Right ventricle myocardium superior (tissue), 1 donor: ENCODE data around the gene DNER. TPM values are rescaled to one million over a fixed set of nuclear protein-coding genes. Genes with fewer than 3 reads are reported as not detected.
"Not testable (repeated sequence)": the region's sequence is repeated elsewhere in the genome, so short reads cannot be mapped to it uniquely, and the experiment has no call there.

Experiments used
- ATAC-seq: fragments of 200-7000 bp; cut with Tn5 transposase; one replicate; pipeline ENCODE4 v1.9.1; 2020; ENCODE audit warnings: mild to moderate bottlenecking; ENCODE audit not compliant: poor library complexity
- DNase-seq: peaks from one replicate; pipeline ENCODE4 v3.0.0-alpha.2; 2020
- intact Hi-C: fragments of 100-400 bp; cut with DNase I; formaldehyde crosslinking; loops from one replicate; pipeline ENCODE4 v1.11.2; 2022
- total RNA-seq: library from RNA; stranded (reverse); fragmentation: NEBNext Ultra II Directional; extraction: Animal tissue kit (Norgen Biotek cat#: 25700); gene quantifications from one replicate; pipeline ENCODE4 v1.2.1, GENCODE V29; 2021
- donor health status: DM: no; HTN: yes; CAD: no; lungs with severe emphysema.

The DNER gene
- total RNA-seq, 1 donor from 2014 or later: 2.3 TPM

DNA sequence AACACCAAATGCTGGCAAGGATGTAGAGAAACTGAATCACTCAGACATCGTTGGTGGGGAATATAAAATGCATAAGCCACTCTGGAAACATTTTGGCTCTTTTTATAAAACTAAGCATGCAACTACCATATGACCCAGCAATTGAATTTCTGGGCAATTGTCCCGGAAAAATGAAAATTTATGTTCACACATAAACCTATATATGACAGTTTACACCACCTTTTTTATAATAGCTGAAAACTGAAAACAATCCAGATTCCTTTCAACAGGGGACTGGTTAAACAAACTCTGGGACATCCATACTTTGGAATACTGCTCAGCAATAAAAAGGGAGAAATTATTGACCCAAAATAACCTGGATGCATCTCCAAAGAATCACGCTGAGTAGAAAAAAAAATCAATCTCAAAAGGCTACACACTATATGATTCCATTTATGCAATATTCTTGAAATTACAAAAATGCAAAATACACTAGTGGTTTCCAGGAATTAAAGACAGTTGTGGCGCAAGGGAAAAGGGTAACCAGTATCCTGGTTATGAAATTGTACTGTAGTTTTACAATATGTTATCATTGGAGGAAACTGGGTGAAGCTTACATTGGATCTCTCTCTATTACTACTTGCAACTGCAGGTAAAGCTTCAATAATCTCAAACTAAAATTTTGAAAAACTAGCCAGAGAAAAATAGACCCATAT lies 313.0 kb downstream of the DNER start:
- DNase-seq (no peak), ATAC-seq (no peak)
- intact Hi-C loops: no loop called here

DNA sequence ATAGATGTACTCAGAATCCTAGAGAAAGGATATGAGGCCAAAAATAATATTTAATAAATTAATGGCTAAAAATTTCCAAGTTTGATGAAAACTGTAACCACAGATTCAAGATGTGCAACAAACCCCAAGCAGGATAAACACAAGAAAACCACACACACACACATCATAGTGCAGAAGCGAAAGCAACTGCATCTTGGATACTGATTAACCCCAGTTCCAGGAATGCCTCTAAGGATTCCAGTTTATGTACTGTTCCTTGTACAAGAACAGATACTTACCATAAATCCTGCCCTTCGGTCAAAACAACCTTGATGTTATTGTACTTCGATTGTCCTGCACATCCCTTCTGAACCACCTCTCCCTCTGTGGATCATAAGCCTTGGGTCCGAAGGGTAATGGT lies 320.4 kb downstream of the DNER start:
- ATAC-seq (no peak), DNase-seq (no peak)
- intact Hi-C loops: no loop called here

DNA sequence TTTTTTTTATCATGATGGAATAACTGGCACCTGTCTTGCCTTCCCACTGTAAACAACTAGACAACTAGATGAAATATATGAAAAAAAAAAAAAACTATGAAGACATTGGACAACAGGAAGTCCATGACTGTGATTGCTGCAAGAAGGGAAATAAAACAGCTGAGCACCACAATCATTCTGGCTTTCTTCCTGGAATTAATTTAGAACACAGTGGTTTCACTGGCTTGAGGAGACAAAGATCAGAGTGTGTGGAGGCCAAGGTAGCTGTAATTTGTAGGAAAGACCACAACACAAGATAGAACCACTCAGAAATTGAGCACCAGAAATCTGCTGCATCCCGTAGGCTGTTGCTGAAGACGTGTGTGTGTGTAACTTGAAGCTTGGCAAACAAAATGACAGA lies 322.2 kb downstream of the DNER start:
- DNase-seq (no peak), ATAC-seq (peak; percentile 87)
- intact Hi-C loops: no loop called here

DNA sequence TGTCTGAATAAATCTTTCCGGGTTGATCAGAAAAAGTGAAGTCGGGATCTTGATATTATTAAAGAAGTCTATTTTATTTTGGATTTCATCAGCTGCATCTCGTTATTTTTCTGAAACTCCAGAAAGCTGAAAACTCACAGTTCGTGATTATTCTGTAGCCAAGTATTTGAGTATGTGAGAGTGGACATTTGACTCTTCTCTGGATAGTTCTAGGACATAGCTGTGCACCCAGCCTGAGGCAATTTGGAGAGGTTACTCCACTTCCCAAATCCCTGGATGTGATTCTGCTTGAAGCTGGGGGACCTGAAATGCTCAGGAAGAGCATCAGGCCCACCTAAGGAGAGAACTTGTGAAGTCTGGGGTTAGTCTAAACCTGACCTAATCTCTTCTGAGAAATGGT lies 325.6 kb downstream of the DNER start:
- DNase-seq: no peak
- intact Hi-C loops: no loop called here
- ATAC-seq: peak; percentile 64

DNA sequence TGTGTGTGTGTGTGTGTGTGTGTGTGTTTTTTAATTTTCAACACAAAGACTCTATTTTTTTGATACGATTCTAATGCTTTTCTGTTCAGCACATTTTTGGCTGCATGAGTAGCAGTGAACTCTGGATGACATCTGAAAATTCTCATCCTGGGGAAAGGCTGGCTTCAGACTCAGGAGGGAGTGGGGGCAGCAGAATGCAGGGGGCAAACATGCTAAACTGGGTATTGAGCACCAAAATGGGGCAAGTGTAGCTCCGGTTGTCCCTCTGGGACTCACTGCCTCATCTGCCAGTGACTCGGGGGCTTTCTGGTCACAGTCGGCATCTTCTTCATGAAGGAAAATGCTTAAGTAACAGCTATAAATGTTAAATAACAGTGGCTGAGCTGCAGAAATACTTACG lies 326.5 kb downstream of the DNER start:
- intact Hi-C loops: no loop called here
- peak; percentile 79 for ATAC-seq
- DNase-seq: no peak

DNA sequence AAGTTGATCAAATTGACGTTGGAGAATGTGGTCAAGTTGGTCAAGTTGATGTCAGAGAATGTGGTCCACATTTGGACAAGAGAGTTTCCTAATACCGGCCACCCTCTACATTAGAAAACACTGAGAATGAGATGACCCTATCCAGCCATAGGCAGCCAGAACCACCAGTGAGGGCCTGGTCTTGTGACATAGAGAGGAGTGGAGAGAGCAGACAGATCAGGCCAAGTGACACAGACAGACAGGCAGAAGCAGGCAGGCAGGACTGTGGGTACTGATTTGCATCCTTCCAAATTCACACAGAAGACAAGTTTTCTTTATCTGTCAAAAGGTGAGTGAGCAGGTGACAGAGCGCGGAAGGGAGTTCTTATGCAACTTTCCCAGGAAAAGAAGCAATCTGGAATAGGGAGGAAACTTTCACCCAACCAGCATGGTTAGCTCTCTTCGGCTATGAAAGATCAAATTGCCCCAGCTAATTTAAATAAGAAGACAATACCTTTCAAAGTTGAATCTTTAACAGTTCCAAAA lies 334.2 kb downstream of the DNER start:
- intact Hi-C loops: no loop called here
- DNase-seq (no peak), ATAC-seq (no peak)

DNA sequence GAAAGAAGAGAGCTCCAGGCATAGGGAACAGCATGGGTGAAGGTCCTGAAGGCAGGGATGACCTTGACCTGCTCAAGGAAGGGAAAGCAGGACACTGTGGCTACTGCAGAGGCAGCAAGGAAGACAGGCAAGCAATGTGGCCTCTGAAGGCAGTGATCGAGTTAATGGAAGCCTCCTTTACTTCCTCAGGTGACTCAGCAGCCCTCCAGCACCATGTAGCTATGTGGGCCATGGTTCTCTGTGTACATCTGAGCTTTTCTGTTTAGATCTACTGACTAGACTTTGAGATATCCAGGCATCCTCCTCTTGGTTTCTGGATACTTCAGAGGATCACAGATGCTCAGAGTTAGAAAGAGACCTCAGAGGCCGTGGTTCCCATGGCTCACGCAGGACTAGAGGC lies 336.0 kb downstream of the DNER start:
- ATAC-seq: no peak
- intact Hi-C loops: no loop called here
- no peak for DNase-seq

DNA sequence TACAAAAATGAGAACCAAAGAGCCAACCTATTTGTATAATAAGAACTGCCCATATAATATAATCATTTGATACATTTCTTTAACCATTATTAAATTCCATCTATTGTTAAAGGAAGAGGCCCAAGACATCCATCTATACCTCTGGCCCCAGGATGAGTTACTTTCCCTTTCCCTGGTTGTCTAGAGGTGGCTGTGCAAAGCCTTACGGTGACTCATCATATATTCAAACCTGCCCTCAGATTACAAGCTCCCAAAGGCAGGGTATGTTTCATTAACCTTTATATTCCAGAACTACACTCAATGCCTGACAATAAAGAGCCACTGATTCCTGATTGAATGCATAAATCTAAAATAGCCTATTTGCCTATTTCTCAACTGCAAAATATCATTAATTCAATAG lies 337.5 kb downstream of the DNER start:
- ATAC-seq (no peak), DNase-seq (no peak)
- intact Hi-C loops: no loop called here

DNA sequence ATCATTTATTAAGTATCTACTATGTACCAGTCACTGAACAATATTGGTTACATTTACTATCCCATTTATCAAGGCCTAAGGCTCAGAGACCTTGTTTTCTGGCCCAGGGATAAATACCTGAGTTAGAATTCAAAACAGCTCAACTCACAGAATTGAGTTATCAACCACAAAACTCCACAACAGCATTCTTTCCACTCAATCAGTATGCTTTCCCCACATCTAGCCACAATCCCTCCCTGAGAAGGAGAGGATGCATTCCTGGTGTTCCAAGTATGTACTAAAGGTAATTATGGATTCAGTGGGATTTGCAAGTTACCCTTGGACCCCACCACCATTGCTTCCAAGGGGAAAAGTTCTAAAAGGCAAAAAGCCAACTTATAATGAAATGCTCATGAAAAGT lies 339.1 kb downstream of the DNER start:
- DNase-seq: no peak
- intact Hi-C loops: no loop called here
- ATAC-seq: no peak

DNA sequence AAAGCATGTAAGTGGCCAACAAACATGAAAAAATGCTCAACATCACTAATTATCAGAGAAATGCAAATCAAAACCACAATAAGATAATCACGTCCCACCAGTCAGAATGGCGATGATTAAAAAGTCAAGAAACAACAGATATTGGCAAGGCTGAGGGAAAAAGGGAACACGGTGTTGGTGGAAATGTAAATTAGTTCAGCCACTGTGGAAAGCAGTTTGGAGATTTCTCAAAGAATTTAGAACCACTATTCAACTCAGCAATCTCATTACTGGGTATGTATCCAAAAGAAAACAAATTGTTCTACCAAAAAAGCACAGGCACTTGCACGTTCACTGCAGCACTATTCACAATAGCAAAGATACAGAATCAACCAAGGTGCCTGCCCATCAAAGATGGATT lies 341.0 kb downstream of the DNER start:
- ATAC-seq: peak; percentile 15
- intact Hi-C loops, DNase-seq: not testable (repeated sequence)

DNA sequence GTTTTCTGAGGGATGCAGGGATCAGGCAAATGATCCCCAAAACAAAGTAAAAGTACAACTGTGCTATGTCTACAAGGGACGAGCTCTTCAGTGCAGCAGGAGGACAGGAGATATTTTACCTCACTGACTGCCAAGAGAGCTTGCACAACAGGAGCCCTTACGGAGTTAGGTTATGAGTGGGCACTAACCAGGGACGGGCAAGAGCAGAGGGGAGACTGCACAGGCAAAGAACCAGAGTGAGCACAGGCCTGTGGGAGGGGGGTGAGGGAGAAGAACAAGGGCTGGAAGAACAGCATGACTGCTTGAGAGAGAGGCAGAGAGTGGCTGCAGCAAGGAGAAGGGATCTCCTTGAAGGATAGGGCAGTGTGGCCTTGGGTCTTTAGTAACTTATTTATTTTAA lies 342.1 kb downstream of the DNER start:
- peak; percentile 36 for ATAC-seq

DNA sequence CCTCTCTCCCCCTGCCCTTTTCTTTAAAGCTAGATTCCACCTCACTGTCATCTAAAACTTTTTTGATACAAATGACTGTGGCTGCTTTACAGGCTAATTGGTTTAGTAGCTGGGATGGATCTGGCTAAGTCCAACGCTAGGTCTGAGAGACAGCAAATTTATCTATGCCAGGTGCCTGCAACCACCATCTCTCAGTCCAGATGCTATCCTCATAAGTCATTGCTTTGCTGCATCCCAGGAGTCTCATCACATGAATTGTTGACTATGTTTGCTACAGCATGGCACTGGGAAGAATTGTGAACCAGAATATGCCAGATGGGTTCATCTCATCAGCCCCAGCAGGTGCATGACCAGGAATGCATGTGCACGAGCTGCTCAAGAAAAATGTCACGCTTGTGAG lies 343.3 kb downstream of the DNER start:
- intact Hi-C loops: no loop called here
- ATAC-seq (no peak), DNase-seq (no peak)

More for the DNA sequence above, 342.1 kb downstream of the DNER start:
- intact Hi-C loops: no loop called here
- no peak for DNase-seq

DNA sequence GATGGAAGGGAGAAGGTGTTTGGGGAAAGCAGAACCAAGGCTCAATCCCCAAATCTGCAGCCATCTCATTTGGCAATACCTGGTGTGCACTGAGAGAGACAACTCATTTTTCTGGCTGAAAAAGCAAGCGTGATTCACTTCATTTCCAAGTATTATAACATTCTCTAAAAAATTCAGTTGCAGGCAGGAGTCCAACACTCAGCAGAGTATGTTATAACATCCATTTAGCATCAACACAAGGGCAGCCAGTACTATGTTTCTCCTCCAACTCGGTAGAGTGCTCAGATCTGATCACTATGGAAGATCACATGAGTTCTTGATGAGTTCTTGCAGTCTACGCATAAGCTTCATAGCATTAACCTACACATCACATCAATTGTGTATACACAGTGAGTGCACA lies 343.8 kb downstream of the DNER start:
- intact Hi-C loops: no loop called here
- no peak for DNase-seq
- ATAC-seq: peak; percentile 36

DNA sequence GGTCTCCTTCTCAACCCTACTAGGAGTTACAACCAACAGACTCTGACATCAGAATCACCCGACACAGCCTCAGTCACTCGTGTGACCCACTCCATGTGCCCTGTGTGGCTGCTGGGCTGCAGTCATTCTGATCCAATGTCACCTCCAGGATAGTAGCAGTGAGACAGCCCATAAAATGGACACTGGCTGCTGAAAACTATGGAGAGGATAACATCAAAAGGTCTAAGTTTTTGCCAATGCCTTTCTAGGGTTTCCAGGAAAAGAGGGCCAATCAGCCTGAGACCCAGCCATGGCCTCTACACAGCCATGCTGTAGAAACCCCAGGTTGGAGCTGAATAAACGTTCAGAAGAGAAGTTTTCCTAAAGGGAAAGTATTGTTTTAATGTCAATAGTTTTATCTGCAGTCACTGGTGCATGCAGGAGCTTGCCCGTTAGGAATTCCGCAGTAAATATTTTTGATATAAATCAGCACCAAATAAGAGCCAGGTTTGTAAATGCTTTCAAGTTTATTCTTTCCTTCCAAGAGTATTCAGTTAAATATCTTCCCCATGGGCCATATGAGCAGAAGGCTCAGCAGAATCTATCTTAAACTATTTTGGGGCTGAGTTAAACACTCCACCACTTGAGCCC lies 351.1 kb downstream of the DNER start:
- ATAC-seq (no peak), DNase-seq (no peak)
- intact Hi-C loops: no loop called here

DNA sequence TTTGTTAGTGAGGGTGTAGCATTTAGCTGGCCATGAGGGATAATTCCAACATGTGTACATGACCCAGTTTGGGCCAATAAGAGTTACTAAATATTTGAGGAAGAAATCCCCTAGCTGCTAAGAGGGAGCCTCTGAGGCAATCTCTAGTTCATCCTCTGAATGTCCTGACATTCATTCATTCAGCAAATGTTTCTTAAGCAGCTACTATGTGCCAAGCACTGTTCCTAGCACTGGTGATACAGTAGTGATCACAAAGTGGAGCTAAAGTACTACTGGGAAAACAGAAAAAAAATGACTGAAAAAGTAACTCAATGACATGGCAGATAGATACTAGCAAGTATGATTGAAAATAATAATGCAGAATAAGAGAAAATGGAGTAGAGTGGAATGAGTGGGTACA lies 363.5 kb downstream of the DNER start:
- no peak for ATAC-seq
- intact Hi-C loops: no loop called here
- no peak for DNase-seq

DNA sequence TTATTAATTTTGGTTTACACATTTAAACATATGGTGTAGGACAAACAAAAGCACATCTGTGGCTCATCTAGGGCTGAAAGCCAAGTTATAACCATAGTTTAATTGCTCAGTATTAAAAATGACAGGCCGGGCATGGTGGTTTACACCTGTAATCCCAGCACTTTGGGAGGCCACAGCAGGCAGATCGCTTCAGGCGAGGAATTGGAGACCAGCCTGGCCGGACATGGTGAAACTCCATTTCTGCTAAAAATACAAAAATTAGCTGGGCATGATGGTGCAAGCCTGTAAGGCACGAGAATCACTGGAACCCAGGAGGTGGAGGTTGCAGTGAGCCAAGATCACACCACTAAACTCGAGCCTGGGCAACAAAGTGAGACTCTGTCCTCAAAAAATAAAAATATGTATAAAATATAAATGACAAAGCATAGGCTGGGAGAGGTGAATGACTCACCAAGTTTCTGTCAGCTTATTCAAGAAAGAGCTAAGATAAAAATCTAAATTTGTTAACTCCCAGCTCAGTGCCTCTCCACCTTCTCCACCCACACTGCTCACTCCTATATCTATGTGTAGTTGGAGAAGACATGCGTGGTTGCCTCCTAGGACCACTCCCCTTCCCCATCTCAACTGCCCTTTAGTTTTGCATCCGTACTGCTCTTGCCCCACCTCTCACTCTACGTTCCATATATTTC lies 364.1 kb downstream of the DNER start:
- ATAC-seq (no peak), DNase-seq (no peak)
- intact Hi-C loops: no loop called here

DNA sequence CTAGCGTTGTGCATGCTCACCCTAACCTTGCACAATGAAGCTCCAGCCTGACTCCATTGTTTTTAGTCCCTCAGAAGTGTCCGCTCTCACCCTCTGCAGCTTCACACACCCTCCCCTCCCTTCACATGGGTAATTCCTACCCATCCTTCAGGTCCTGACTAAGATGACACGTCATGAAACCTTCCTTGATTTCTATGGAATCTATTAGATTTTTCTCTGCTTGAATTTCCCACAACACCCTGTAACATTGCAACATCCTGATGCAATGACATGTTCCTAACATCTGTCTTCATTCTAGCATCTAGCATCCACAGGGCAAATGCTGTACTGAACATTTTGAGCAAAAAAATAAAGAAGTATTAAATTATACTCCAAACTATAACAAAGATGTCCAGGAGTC lies 366.2 kb downstream of the DNER start:
- ATAC-seq: no peak
- intact Hi-C loops: no loop called here
- DNase-seq: no peak

DNA sequence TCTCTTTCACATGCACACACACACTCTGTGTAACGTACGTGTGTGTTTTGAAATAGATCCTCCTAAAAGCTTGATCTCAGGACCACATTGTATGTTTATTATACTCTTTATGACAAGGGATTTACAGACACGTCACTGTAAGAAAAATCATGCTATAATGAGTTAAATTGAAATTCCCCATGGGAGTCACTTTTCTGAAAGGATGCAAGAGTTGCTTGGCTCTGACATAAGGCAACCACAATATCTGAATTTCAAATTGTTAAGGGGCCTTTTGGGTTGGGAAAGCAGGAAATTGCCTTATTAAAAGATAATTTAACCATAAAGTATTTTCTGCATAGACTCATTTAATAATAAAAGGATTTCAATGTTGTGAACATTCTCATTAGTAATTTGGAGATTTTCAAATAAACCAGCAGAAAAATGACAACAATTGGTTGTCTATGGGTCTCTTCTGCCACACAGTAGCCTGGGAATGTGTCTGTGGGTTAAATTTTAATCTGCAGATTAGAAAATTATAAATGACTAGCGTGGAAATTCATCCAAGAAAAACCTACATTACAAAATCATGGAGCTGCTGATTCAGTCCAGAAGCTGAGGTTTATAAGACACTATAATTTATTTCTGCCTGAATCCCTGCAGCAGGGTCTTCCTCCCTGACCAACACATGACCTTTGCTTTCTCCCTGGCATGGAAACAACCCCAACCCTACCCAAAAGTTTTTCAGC lies 367.4 kb downstream of the DNER start:
- ATAC-seq (no peak), DNase-seq (no peak)
- intact Hi-C loops: no loop called here

DNA sequence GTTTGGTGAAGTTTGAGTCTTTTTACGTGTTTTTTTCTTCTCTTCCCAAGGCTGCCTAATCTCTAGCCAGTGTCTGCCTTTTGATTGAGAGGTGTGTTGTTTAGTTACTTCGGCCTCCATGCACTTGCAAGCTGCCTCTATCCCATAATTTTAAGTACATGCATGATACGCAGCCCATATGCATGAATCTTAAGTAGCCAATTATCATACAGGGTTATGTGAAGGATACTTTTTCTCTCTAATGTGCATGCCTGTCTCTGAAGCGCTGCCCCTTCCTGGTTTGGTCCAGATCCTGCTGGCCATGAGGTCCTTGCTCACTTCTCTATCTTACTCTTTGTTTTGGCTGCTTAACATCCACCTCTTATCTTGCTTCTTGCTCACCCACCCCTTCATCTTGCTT lies 369.4 kb downstream of the DNER start:
- ATAC-seq (no peak), DNase-seq (no peak)
- intact Hi-C loops: no loop called here
